H1 (cell line): ENCODE results near the gene PCNX4.

Source experiments
- POU5F1 ChIP-seq: IDR thresholded peaks from 2 replicates; pipeline ENCODE4 v1.6.1; 2011; ENCODE audit warnings: low read depth, mild to moderate bottlenecking, low read length, moderate library complexity
- ZNF274 ChIP-seq: IDR thresholded peaks from 2 replicates; pipeline ENCODE4 v1.7.0; 2012; ENCODE audit warnings: low read length, borderline replicate concordance; ENCODE audit errors: extremely low read depth

- TF ChIP-seq ZNF274 (no peak), POU5F1 (no peak)
These were observed 82.9 kb downstream of the PCNX4 start for GRCh38 chr14:60174352-60175254.
